GM12878 (cell line): ENCODE data around the gene LMF2. TPM values are rescaled to one million over a fixed set of nuclear protein-coding genes. Genes with fewer than 3 reads are reported as not detected.

Experiments used
- ASH2L ChIP-seq: fragments of 300-600, 200-600 bp; sonication (generic); IDR thresholded peaks from 2 replicates; pipeline ENCODE4 v1.6.1; 2017; ENCODE audit warnings: low read depth, mild to moderate bottlenecking, borderline replicate concordance
- CEBPZ ChIP-seq: fragments of 150-350 bp; IDR thresholded peaks from 2 replicates; pipeline ENCODE4 v1.6.1; 2016; ENCODE audit warnings: low read depth, low read length
- CREM ChIP-seq: IDR thresholded peaks from 2 replicates; pipeline ENCODE4 v1.6.1; 2014; ENCODE audit warnings: antibody characterized with exemption, low read depth
- HCFC1 ChIP-seq: fragments of 150-350 bp; IDR thresholded peaks from 2 replicates; pipeline ENCODE4 v1.6.1; 2014; ENCODE audit warnings: low read length
- JUNB ChIP-seq: IDR thresholded peaks from 2 replicates; pipeline ENCODE4 v1.6.1; 2016; ENCODE audit warnings: antibody characterized with exemption, mild to moderate bottlenecking
- NR2C2 ChIP-seq: IDR thresholded peaks from 2 replicates; pipeline ENCODE4 v1.6.1; 2011; ENCODE audit warnings: borderline replicate concordance, low read depth; ENCODE audit not compliant: control insufficient read depth, insufficient read length
- PAX8 ChIP-seq: fragments of 450-650 bp; IDR thresholded peaks from 2 replicates; pipeline ENCODE4 v1.6.1; 2017; ENCODE audit warnings: mild to moderate bottlenecking, moderate library complexity
- RELA ChIP-seq: fragments of 450-650 bp; IDR thresholded peaks from 2 replicates; pipeline ENCODE4 v1.8.0; 2014; ENCODE audit warnings: borderline replicate concordance; ENCODE audit not compliant: partially characterized antibody
- STAT3 ChIP-seq: IDR thresholded peaks from 2 replicates; pipeline ENCODE4 v1.6.1; 2011; ENCODE audit warnings: low read depth, low read length, improper control_type of control experiment
- ZBTB4 ChIP-seq: fragments of 450-650 bp; formaldehyde crosslinking; IDR thresholded peaks from 2 replicates; pipeline ENCODE4 v1.4.0; 2022; ENCODE audit warnings: mild to moderate bottlenecking, moderate library complexity
- ZZZ3 ChIP-seq: IDR thresholded peaks from 2 replicates; pipeline ENCODE4 v1.6.1; 2011; ENCODE audit warnings: low read depth; ENCODE audit not compliant: control insufficient read depth, insufficient read length
- polyA plus RNA-seq, 11 experiments: library from polyadenylated mRNA; depleted of rRNA in 4 of 11; unstranded in 6 of 11; stranded (reverse) in 5 of 11; fragments of >200 nt; fragmentation: Nextera tagmentation in 4 of 11; fragmentation: Illumina TruSeq in 1 of 11; extraction: Ambion mirVana in 4 of 11; extraction: Trizol in 1 of 11; gene quantifications; 1 replicate in 1 of 11; 2 replicates in 10 of 11; pipeline versions ENCODE4 v1.2.1 to v1.2.3, GENCODE V29; 2011 to 2016; ENCODE audit warnings: inconsistent platforms in 2 of 11, missing spikeins in 2 of 11, low read depth in 1 of 11
- total RNA-seq, 4 experiments: library from RNA; depleted of rRNA in 3 of 4; stranded (reverse); fragments of >200 nt in 3 of 4; fragmentation: Illumina TruSeq in 1 of 4; extraction: Trizol in 1 of 4; gene quantifications; 2 replicates each; pipeline versions ENCODE4 v1.2.1 to v1.2.3, GENCODE V29; 2013 to 2021
- TF ChIP-seq, protein P1 (sequence below): fragments of 450-650 bp; IDR thresholded peaks from 2 replicates; pipeline ENCODE4 v1.6.1; 2017; ENCODE audit warnings: antibody characterized with exemption, mild to moderate bottlenecking, moderate library complexity
- TF ChIP-seq, protein P2 (sequence below): IDR thresholded peaks from 2 replicates; pipeline ENCODE4 v1.6.1; 2011; ENCODE audit warnings: low read depth, mild to moderate bottlenecking, low read length, moderate library complexity, borderline replicate concordance; ENCODE audit errors: extremely low read depth
- TF ChIP-seq, protein P3 (sequence below): fragments of 450-650 bp; IDR thresholded peaks from 2 replicates; pipeline ENCODE4 v1.6.1; 2017; ENCODE audit warnings: mild to moderate bottlenecking, moderate library complexity

Gene LMF2
- total and polyA plus RNA-seq, 10 of the 15 experiments (the other 5 are each of a cell fraction or from before 2014, with no cell fraction given): 0.08 to 57.5 (median 21.2) TPM

GRCh38 chr22:50530877-50531545, 23.5 kb upstream of the LMF2 start (continued):
- no peak for TF ChIP-seq ZBTB4 (CRISPR knock-in tag)
- TF ChIP-seq JUNB: no peak
- no peak for TF ChIP-seq CEBPZ
- TF ChIP-seq, protein P1, sequence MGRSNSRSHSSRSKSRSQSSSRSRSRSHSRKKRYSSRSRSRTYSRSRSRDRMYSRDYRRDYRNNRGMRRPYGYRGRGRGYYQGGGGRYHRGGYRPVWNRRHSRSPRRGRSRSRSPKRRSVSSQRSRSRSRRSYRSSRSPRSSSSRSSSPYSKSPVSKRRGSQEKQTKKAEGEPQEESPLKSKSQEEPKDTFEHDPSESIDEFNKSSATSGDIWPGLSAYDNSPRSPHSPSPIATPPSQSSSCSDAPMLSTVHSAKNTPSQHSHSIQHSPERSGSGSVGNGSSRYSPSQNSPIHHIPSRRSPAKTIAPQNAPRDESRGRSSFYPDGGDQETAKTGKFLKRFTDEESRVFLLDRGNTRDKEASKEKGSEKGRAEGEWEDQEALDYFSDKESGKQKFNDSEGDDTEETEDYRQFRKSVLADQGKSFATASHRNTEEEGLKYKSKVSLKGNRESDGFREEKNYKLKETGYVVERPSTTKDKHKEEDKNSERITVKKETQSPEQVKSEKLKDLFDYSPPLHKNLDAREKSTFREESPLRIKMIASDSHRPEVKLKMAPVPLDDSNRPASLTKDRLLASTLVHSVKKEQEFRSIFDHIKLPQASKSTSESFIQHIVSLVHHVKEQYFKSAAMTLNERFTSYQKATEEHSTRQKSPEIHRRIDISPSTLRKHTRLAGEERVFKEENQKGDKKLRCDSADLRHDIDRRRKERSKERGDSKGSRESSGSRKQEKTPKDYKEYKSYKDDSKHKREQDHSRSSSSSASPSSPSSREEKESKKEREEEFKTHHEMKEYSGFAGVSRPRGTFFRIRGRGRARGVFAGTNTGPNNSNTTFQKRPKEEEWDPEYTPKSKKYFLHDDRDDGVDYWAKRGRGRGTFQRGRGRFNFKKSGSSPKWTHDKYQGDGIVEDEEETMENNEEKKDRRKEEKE: no peak
- TF ChIP-seq ZZZ3: no peak
- TF ChIP-seq RELA: peak; percentile 29
- no peak for TF ChIP-seq PAX8
- no peak for TF ChIP-seq ASH2L
- peak; percentile 52; the same call in 1 of the 2 replicates for TF ChIP-seq CREM
- TF ChIP-seq, protein P2, sequence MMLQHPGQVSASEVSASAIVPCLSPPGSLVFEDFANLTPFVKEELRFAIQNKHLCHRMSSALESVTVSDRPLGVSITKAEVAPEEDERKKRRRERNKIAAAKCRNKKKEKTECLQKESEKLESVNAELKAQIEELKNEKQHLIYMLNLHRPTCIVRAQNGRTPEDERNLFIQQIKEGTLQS: no peak
- TF ChIP-seq HCFC1: no peak
- TF ChIP-seq, protein P3, sequence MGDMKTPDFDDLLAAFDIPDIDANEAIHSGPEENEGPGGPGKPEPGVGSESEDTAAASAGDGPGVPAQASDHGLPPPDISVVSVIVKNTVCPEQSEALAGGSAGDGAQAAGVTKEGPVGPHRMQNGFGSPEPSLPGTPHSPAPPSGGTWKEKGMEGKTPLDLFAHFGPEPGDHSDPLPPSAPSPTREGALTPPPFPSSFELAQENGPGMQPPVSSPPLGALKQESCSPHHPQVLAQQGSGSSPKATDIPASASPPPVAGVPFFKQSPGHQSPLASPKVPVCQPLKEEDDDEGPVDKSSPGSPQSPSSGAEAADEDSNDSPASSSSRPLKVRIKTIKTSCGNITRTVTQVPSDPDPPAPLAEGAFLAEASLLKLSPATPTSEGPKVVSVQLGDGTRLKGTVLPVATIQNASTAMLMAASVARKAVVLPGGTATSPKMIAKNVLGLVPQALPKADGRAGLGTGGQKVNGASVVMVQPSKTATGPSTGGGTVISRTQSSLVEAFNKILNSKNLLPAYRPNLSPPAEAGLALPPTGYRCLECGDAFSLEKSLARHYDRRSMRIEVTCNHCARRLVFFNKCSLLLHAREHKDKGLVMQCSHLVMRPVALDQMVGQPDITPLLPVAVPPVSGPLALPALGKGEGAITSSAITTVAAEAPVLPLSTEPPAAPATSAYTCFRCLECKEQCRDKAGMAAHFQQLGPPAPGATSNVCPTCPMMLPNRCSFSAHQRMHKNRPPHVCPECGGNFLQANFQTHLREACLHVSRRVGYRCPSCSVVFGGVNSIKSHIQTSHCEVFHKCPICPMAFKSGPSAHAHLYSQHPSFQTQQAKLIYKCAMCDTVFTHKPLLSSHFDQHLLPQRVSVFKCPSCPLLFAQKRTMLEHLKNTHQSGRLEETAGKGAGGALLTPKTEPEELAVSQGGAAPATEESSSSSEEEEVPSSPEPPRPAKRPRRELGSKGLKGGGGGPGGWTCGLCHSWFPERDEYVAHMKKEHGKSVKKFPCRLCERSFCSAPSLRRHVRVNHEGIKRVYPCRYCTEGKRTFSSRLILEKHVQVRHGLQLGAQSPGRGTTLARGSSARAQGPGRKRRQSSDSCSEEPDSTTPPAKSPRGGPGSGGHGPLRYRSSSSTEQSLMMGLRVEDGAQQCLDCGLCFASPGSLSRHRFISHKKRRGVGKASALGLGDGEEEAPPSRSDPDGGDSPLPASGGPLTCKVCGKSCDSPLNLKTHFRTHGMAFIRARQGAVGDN: peak; percentile 49
- TF ChIP-seq STAT3: no peak
- no peak for TF ChIP-seq NR2C2
